H1 (cell line): ENCODE results near the gene PDIA6.

Source experiments
- BCL11A ChIP-seq, 2 experiments: IDR thresholded peaks; one replicate each; pipeline ENCODE4 v1.6.1; 2011; ENCODE audit warnings: low read depth in 2 of 2, low read length in 2 of 2, mild to moderate bottlenecking in 2 of 2
- CBX5 ChIP-seq: fragments of 300-800, 300-1000 bp; sonication (generic); IDR thresholded peaks from 2 replicates; pipeline ENCODE4 v1.7.1; 2016; ENCODE audit warnings: antibody characterized with exemption, low read length, low read depth
- CTCF ChIP-seq, 3 experiments: IDR thresholded peaks; 1 replicate in 2 of 3; 2 replicates in 1 of 3; pipeline versions ENCODE4 v1.5.1 to v1.6.1; 2011; ENCODE audit warnings: low read length in 3 of 3, mild to moderate bottlenecking in 3 of 3, inconsistent platforms in 2 of 3, low read depth in 1 of 3, moderate library complexity in 1 of 3; ENCODE audit not compliant: insufficient read depth in 1 of 3; ENCODE audit errors: control extremely low read depth in 1 of 3

- TF ChIP-seq CBX5 (no peak), CTCF (IDR thresholded peaks at IDR 0.05; ENCODE audit: control extremely low read depth in 1 of 3, insufficient read depth in 1 of 3, low read depth in 1 of 3, low read length in 3 of 3) (no peak), BCL11A (IDR thresholded peaks at IDR 0.05; ENCODE audit: low read depth in 2 of 2, low read length in 2 of 2) (no peak)
These were observed 44.5 kb downstream of the PDIA6 start for GRCh38 chr2:10768063-10768507.
